ENCODE data around the gene ARHGAP4. TPM values are rescaled to one million over a fixed set of nuclear protein-coding genes. Genes with fewer than 3 reads are reported as not detected.

Gene ARHGAP4
- total and polyA plus RNA-seq, 2 donors (not counting 3 experiments of a cell fraction or from before 2014, with no cell fraction given), result 20.9 to 33.3 TPM

DNA sequence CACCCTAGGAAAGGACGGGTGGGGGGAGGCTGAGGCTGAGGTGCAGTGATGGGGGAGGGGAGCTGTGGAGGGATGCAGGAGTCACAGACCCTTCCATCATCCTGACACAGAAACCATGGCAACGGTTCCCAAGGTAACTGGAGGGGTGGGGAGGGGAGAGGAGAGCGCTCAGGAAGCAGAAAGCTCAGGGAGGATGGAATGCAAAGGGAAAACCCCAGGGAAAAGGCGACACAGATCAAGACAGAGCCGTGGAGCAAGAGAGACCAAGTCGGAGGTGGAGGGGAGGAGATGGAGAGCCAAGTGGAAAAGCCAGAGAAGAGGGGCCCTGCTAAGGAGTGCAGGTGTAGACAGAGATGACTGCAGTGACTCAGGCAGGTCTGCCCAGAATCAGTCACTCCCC lies 54.6 kb downstream of the ARHGAP4 start:
- no peaks in the 10 kb centered on the region for H3K4me1 ChIP-seq (ENCODE audit: control insufficient read depth, extremely low read depth, insufficient read depth, low read length)
- H3K9me3 ChIP-seq (replicated peaks; ENCODE audit: control insufficient read depth, insufficient read depth, low read length), result no peaks in the 10 kb centered on the region
- FAIRE-seq (no peak), DNase-seq (ENCODE audit: low read depth, low spot score) (no peak)
- no peaks in the 10 kb centered on the region for H3K79me2 ChIP-seq (ENCODE audit: control insufficient read depth, insufficient read depth, low read length)
- H3K9ac ChIP-seq (replicated peaks; ENCODE audit: extremely low read depth, insufficient read depth, low read length), result no peak overlapping the region
- no peaks in the 10 kb centered on the region for H3K27me3 ChIP-seq (ENCODE audit: control insufficient read depth in 2 of 2, insufficient read depth in 2 of 2, low read length in 2 of 2)
- dilution Hi-C loops (cut with MboI; ENCODE audit: extremely low pct_ligation_motif_present, low sequenced_read_pairs), result no loop called here
- TF ChIP-seq, protein P1, sequence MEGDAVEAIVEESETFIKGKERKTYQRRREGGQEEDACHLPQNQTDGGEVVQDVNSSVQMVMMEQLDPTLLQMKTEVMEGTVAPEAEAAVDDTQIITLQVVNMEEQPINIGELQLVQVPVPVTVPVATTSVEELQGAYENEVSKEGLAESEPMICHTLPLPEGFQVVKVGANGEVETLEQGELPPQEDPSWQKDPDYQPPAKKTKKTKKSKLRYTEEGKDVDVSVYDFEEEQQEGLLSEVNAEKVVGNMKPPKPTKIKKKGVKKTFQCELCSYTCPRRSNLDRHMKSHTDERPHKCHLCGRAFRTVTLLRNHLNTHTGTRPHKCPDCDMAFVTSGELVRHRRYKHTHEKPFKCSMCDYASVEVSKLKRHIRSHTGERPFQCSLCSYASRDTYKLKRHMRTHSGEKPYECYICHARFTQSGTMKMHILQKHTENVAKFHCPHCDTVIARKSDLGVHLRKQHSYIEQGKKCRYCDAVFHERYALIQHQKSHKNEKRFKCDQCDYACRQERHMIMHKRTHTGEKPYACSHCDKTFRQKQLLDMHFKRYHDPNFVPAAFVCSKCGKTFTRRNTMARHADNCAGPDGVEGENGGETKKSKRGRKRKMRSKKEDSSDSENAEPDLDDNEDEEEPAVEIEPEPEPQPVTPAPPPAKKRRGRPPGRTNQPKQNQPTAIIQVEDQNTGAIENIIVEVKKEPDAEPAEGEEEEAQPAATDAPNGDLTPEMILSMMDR (IDR thresholded peaks at IDR 0.05; ENCODE audit: extremely low read depth in 1 of 2, insufficient read depth in 1 of 2, low read depth in 1 of 2, low read length in 2 of 2), result no peak
- BruUV-seq (replicated peaks), result no TSS peak
- no peaks in the 10 kb centered on the region for H3K36me3 ChIP-seq (ENCODE audit: control insufficient read depth in 2 of 2, extremely low read depth in 1 of 2, insufficient read depth in 2 of 2, low read length in 2 of 2)
- no peak overlapping the region for H2AFZ ChIP-seq (ENCODE audit: low read depth, low read length)
- no peaks in the 10 kb centered on the region for H4K20me1 ChIP-seq (replicated peaks; ENCODE audit: control insufficient read depth, extremely low read depth, insufficient read depth, low read length)
- intact Hi-C loops (cut with micrococcal nuclease), result loop anchor here (10.0 kb wide), 1 partner anchor 77 kb away; the partner anchor contains the start of genes IDH3G and SSR4
- H3K9me1 ChIP-seq (replicated peaks; ENCODE audit: control insufficient read depth, extremely low read depth, insufficient read depth, low read length), result no peaks in the 10 kb centered on the region
- ChIA-PET CTCF (interaction anchor here (1.0 kb wide), 1 partner anchor 76 kb away, joined by 3 read pairs; no protein-coding TSS in a partner anchor), POLR2A (no interaction called here)
- no peak overlapping the region for H3K4me2 ChIP-seq (ENCODE audit: insufficient read depth, low read length)
- H3K27ac ChIP-seq (ENCODE audit: insufficient read depth, low read depth, low read length), result no peak overlapping the region
- no peak overlapping the region for H3K4me3 ChIP-seq (replicated peaks in 1 of 3; ENCODE audit: insufficient read depth in 1 of 3, low read depth in 1 of 3, low read length in 3 of 3)

DNA sequence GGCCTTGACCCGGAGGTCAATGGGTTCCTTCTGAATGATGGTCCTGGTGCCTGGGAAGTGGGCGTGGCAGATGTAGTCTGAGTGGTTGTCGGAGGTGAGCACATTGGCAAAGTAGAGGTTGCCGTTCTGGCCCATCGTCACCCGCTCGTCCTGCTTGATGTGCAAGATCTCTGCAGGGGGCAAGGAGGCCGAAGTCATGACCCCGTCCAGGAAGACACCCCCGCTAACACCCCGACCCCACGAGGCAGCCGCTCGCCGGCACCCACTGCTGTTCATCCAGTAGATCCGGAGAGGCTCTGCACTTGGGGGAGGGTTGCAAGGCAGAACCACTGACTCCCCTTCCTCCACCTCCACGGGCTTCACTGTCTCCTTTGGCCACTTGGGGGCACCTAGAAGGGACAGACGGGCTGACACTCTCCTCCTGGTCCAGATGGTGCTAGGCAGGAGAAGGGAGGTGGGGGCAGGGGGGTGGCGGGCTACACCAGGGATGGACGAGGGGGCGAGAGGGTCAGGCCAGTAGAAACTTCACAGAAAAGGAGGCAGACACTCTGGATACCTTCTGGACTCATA lies 55.2 kb downstream of the ARHGAP4 start:
- no peaks in the 10 kb centered on the region for H4K20me1 ChIP-seq (replicated peaks; ENCODE audit: control insufficient read depth, extremely low read depth, insufficient read depth, low read length)
- no TSS peak for BruUV-seq (replicated peaks)
- H3K9me3 ChIP-seq (replicated peaks; ENCODE audit: control insufficient read depth, insufficient read depth, low read length), result no peaks in the 10 kb centered on the region
- no peaks in the 10 kb centered on the region for H3K79me2 ChIP-seq (ENCODE audit: control insufficient read depth, insufficient read depth, low read length)
- no peaks in the 10 kb centered on the region for H3K9me1 ChIP-seq (replicated peaks; ENCODE audit: control insufficient read depth, extremely low read depth, insufficient read depth, low read length)
- intact Hi-C loops (cut with micrococcal nuclease), result loop anchor here (10.0 kb wide), 1 partner anchor 76 kb away; the partner anchor contains the start of genes IDH3G and SSR4
- dilution Hi-C loops (cut with MboI; ENCODE audit: extremely low pct_ligation_motif_present, low sequenced_read_pairs), result no loop called here
- no peak overlapping the region for H3K4me2 ChIP-seq (ENCODE audit: insufficient read depth, low read length)
- FAIRE-seq, result no peak
- POLR2A ChIA-PET, result no interaction called here
- H3K27me3 ChIP-seq (ENCODE audit: control insufficient read depth in 2 of 2, insufficient read depth in 2 of 2, low read length in 2 of 2), result no peaks in the 10 kb centered on the region
- no peaks in the 10 kb centered on the region for H3K36me3 ChIP-seq (ENCODE audit: control insufficient read depth in 2 of 2, extremely low read depth in 1 of 2, insufficient read depth in 2 of 2, low read length in 2 of 2)
- no peak overlapping the region for H3K27ac ChIP-seq (ENCODE audit: insufficient read depth, low read depth, low read length)
- CTCF ChIA-PET, result no interaction called here
- no peak overlapping the region for H3K4me3 ChIP-seq (replicated peaks in 1 of 3; ENCODE audit: insufficient read depth in 1 of 3, low read depth in 1 of 3, low read length in 3 of 3)
- H3K9ac ChIP-seq (replicated peaks; ENCODE audit: extremely low read depth, insufficient read depth, low read length), result no peak overlapping the region
- H3K4me1 ChIP-seq (ENCODE audit: control insufficient read depth, extremely low read depth, insufficient read depth, low read length), result no peaks in the 10 kb centered on the region
- DNase-seq (ENCODE audit: low read depth, low spot score), result no peak
- no peak overlapping the region for H2AFZ ChIP-seq (ENCODE audit: low read depth, low read length)
- no peak for TF ChIP-seq POLR2AphosphoS5 (IDR thresholded peaks at IDR 0.05; ENCODE audit: insufficient read depth, low read depth, low read length)
- no peak for TF ChIP-seq GATA2 (IDR thresholded peaks at IDR 0.05; ENCODE audit: insufficient read depth, insufficient read length, low read depth, low read length)
- TF ChIP-seq FOS (IDR thresholded peaks at IDR 0.05; ENCODE audit: borderline replicate concordance, insufficient read depth, low read length), result no peak
- TF ChIP-seq EZH2 (IDR thresholded peaks at IDR 0.05; ENCODE audit: borderline replicate concordance, low read depth, low read length, severe bottlenecking), result no peak
- no peak for TF ChIP-seq MAX (IDR thresholded peaks at IDR 0.05; ENCODE audit: insufficient read depth, insufficient read length)
- TF ChIP-seq JUN (IDR thresholded peaks at IDR 0.05; ENCODE audit: borderline replicate concordance, insufficient read depth, insufficient read length, low read depth), result no peak

Data from endothelial cell of umbilical vein (primary cell).